ENCODE measurements around the gene SPAG16.

GRCh38 chr2:213710164-213710563 lies 425.9 kb downstream of the SPAG16 start:
- TF ChIP-seq CTCF (IDR thresholded peaks at IDR 0.05): no peak
- no peak for TF ChIP-seq POLR2A (IDR thresholded peaks at IDR 0.05)

All from heart left ventricle (tissue), 13 donors.